ENCODE results near the gene EXOC3L2.

DNA sequence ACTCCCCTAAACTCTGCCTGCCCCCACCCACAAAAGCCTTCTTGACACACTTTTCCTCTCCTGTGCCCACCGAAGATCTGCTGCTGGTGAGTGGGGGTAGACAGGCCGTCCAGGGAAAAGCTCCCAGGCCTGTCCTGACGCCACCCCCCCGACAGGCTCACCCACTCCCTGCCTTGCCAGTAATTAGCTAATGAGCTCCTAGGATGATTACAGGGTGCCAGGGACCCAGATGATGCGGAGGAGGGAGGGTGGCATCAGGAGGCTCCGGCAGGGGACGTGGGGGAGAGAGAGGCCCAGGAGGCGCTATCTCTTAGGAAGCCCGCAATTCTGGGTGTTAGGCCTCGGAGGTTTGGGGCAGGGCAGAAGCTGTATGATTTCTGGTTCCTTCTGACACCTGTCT, 32.9 kb upstream of the EXOC3L2 start:
- no peak for TF ChIP-seq JUND (IDR thresholded peaks at IDR 0.05)
- TF ChIP-seq POLR2AphosphoS5 (IDR thresholded peaks at IDR 0.05; ENCODE audit: low read depth, low read length), result no peak
- TF ChIP-seq CEBPB (IDR thresholded peaks at IDR 0.05; ENCODE audit: low read depth), result no peak
- TF ChIP-seq, protein P1, sequence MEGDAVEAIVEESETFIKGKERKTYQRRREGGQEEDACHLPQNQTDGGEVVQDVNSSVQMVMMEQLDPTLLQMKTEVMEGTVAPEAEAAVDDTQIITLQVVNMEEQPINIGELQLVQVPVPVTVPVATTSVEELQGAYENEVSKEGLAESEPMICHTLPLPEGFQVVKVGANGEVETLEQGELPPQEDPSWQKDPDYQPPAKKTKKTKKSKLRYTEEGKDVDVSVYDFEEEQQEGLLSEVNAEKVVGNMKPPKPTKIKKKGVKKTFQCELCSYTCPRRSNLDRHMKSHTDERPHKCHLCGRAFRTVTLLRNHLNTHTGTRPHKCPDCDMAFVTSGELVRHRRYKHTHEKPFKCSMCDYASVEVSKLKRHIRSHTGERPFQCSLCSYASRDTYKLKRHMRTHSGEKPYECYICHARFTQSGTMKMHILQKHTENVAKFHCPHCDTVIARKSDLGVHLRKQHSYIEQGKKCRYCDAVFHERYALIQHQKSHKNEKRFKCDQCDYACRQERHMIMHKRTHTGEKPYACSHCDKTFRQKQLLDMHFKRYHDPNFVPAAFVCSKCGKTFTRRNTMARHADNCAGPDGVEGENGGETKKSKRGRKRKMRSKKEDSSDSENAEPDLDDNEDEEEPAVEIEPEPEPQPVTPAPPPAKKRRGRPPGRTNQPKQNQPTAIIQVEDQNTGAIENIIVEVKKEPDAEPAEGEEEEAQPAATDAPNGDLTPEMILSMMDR (IDR thresholded peaks at IDR 0.05 in 2 of 3, conservative IDR thresholded peaks at IDR 0.05 in 1 of 3; ENCODE audit: borderline replicate concordance in 1 of 3, insufficient read depth in 1 of 3, low read depth in 2 of 3, low read length in 2 of 3), result no peak
- no peak for TF ChIP-seq SIN3A (IDR thresholded peaks at IDR 0.05; ENCODE audit: low read depth)
- TF ChIP-seq POLR2A (IDR thresholded peaks at IDR 0.05; ENCODE audit: borderline replicate concordance, extremely low read depth, insufficient read depth, insufficient read length), result no peak
- TF ChIP-seq, protein P2, sequence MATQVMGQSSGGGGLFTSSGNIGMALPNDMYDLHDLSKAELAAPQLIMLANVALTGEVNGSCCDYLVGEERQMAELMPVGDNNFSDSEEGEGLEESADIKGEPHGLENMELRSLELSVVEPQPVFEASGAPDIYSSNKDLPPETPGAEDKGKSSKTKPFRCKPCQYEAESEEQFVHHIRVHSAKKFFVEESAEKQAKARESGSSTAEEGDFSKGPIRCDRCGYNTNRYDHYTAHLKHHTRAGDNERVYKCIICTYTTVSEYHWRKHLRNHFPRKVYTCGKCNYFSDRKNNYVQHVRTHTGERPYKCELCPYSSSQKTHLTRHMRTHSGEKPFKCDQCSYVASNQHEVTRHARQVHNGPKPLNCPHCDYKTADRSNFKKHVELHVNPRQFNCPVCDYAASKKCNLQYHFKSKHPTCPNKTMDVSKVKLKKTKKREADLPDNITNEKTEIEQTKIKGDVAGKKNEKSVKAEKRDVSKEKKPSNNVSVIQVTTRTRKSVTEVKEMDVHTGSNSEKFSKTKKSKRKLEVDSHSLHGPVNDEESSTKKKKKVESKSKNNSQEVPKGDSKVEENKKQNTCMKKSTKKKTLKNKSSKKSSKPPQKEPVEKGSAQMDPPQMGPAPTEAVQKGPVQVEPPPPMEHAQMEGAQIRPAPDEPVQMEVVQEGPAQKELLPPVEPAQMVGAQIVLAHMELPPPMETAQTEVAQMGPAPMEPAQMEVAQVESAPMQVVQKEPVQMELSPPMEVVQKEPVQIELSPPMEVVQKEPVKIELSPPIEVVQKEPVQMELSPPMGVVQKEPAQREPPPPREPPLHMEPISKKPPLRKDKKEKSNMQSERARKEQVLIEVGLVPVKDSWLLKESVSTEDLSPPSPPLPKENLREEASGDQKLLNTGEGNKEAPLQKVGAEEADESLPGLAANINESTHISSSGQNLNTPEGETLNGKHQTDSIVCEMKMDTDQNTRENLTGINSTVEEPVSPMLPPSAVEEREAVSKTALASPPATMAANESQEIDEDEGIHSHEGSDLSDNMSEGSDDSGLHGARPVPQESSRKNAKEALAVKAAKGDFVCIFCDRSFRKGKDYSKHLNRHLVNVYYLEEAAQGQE (IDR thresholded peaks at IDR 0.05; ENCODE audit: low read depth), result no peak
- no peak for TF ChIP-seq EZH2 (IDR thresholded peaks at IDR 0.05)
- TF ChIP-seq FOSL1 (IDR thresholded peaks at IDR 0.05; ENCODE audit: low read depth), result no peak
- no peak for TF ChIP-seq SP1 (IDR thresholded peaks at IDR 0.05; ENCODE audit: low read depth)
- no peak for TF ChIP-seq EGR1 (IDR thresholded peaks at IDR 0.05; ENCODE audit: low read depth)

All from HCT116 (cell line).